Right hindlimb (tissue), 1 donor: Measurements from ENCODE around the gene BIVM.

Experiments used
- DNase-seq: peaks from one replicate; pipeline ENCODE4 v3.0.0-alpha.2; 2018

Gene BIVM

GRCh38 chr13:102845630-102846260 lies 46.8 kb downstream of the BIVM start, which contains the start of gene ERCC5:
Gene ERCC5 (plus strand): TSS chr13:102846032. CDS start chr13:102846267, 235 bp downstream.
- DNase-seq, result peak; percentile 96

- no peak for DNase-seq
Measured at GRCh38 chr13:102846261-102847015, 47.5 kb downstream of the BIVM start.

GRCh38 chr13:102847272-102848234 lies 48.6 kb downstream of the BIVM start:
- no peak for DNase-seq

GRCh38 chr13:102848956-102849355 lies 50.0 kb downstream of the BIVM start:
- no peak for DNase-seq

GRCh38 chr13:102852556-102852955 lies 53.6 kb downstream of the BIVM start:
- no peak for DNase-seq

- no peak for DNase-seq
Measured at GRCh38 chr13:102854675-102855074, 55.8 kb downstream of the BIVM start.

- DNase-seq, result no peak
Measured at GRCh38 chr13:102856557-102856956, 57.6 kb downstream of the BIVM start.

GRCh38 chr13:102862624-102863210 lies 63.8 kb downstream of the BIVM start:
- DNase-seq, result no peak

- no peak for DNase-seq
Measured at GRCh38 chr13:102863590-102863989, 64.7 kb downstream of the BIVM start.

- DNase-seq, result no peak
Measured at GRCh38 chr13:102868366-102868936, 69.5 kb downstream of the BIVM start.

GRCh38 chr13:102869948-102870676 lies 71.2 kb downstream of the BIVM start:
- DNase-seq, result no peak

- peak; percentile 66 for DNase-seq
Measured at GRCh38 chr13:102870677-102871415, 71.9 kb downstream of the BIVM start.

- DNase-seq, result no peak
Measured at GRCh38 chr13:102872131-102872530, 73.2 kb downstream of the BIVM start.

GRCh38 chr13:102872531-102872930 lies 73.6 kb downstream of the BIVM start:
- no peak for DNase-seq

- DNase-seq, result no peak
Measured at GRCh38 chr13:102873653-102874052, 74.7 kb downstream of the BIVM start.

- DNase-seq, result no peak
Measured at GRCh38 chr13:102875256-102875655, 76.3 kb downstream of the BIVM start.

- no peak for DNase-seq
Measured at GRCh38 chr13:102877303-102877702, 78.4 kb downstream of the BIVM start.

- DNase-seq, result peak; percentile 28
Measured at GRCh38 chr13:102878481-102878880, 79.6 kb downstream of the BIVM start.

GRCh38 chr13:102879793-102880499 lies 81.0 kb downstream of the BIVM start:
- peak; percentile 52 for DNase-seq
